DMS114 treated with DMSO at 0.1 percent for 48 hours (cell line): ENCODE measurements around the gene EXOSC10.
"Not testable (repeated sequence)": the region's sequence is repeated elsewhere in the genome, so short reads cannot be mapped to it uniquely, and the experiment has no call there.

Experiments
- DNase-seq: peaks from one replicate; lab custom pipeline; 2025; ENCODE audit not compliant: unreplicated experiment; lab: John Stamatoyannopoulos, UW

Gene EXOSC10

DNA sequence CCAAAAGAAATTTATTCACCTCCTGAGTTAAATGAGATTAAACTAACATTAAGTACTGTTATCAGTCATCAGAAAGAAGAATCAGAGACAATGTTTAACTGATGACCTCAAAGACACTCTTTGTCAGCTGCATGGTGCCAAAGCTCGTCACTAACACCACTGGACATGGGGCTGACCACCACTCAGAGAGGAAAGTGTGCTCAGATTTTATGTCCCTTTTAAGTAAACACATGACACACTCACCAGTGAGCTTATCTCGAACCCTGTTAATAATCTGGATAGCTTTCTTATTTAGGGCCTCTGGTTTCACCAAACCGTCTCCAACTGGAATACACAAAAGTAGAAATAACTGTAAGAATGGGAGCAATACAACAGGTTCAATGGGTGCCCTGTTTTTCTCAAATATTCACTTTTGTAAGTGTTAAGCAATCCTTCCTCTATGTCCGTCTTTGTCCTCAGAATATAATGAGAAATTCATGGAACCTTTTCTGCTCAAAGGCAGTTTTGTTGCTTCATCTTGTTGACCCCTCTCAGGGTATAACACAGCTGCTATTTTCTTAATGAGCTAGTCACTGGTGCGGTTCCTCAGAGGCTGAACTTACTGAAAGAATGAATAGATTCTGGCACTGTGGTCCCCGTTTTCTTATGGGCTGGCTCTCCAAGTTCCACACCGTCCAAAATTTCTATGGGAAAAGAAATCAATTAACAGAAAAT, 9.5 kb upstream of the EXOSC10 start:
- no peak for DNase-seq

DNA sequence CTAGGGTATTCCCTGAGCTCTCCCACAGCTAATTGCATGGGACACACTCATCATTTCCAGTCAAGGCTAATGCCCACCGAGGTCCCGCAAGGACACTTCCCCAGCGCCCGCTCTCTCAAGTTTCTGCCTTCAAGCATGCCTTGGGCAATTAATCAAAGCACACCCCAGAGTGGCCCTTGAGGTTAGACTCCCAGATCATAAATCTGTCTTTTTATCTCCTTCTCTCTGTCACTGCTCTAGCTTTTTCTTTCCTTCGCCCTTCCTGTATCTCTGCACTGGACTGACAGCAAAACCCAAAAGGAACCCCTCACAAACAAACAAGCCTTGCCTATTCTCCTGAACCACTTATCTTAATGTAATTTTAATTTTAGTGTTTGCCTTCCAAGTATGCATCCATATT, 7.9 kb upstream of the EXOSC10 start:
- DNase-seq: no peak

DNA sequence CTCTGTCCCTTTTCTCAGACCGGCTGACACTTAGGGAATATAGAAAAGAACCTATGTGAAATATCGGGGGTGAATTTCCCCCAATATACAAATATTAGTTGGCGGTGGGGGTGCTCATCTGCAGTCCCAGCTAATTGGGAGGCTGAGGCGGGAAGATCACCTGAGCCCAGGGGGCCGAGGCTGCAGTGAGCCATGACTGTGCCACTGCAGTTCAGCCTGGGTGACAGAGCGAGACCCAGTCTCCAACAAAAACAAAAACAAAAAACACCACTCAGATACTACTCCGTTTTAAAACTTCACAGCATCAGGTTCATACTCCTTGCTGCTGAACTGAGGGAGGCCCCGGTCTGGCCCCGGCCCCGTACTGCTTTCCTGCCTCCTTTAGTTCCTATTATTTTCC, 5.9 kb upstream of the EXOSC10 start:
- no peak for DNase-seq

DNA sequence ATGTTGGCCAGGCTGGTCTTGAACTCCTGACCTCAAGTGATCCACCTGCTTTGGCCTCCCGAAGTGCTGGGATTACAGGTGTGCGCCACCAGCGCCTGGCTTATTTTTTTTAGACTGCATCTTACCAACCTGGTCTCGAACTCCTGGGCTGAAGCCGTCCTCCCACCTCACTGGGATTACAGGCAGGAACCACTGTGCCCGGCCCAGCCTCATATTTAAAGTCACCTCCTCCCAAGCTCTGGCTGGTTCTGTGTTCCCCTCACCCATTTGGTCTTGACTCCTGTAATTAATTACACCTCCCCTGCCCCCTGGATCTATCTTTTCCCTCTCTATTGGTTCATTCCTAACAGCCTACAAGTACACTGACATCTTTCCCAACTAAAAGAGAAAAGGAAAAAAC, 1.7 kb upstream of the EXOSC10 start:
- DNase-seq: no peak

DNA sequence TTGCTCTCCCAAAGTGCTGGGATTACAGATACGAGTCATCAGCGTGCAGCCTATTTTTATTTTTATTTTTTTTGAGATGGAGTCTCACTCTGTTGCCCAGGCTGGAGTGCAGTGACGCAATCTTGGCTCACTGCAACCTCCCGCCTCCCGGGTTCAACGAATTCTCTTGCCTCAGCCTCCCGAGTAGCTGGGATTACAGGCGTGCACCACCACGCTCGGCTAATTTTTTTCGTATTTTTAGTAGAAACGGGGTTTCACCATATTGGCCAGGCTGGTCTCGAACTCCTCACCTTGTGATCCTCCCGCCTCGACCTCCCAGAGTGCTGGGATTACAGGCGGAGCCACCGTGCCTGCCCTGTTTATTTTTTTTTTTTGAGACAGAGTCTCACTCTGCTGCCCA, 1.1 kb upstream of the EXOSC10 start:
- DNase-seq: not testable (repeated sequence)

DNA sequence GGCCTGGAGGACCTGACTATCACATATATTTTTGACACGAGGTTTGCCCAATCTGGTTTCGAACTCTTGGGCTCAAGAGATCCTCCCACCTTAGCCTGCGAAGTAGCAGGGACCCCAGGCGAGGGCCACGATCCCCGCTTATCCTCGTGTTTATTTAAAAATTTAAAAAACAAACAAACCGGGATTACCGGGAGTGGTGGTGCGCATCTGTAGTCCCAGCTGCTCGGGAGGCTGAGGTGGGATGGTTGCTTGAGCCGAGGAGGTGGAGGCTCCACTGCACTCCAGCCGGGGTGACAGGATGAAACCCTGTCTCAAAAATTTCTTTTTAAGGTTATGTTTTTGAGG, 452 bp upstream of the EXOSC10 start:
- DNase-seq: no peak

DNA sequence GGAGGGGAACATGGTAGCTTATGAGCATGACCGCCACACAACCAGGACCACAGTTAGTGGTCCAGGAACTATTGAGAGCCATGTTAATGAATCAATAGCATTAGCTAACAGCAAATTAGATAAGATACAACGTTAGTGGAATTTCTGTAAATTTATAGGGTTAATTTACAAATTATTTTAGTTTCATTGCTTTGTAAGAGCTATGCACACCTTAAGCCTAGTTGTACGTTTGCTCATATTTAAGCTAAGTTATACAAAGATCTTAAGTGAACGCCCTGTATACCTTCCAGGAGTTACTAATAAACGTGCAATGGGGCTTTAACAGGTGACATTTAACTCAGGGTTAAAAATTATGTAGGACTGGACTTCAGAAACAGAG, 749 bp downstream of the EXOSC10 start:
- DNase-seq: no peak

DNA sequence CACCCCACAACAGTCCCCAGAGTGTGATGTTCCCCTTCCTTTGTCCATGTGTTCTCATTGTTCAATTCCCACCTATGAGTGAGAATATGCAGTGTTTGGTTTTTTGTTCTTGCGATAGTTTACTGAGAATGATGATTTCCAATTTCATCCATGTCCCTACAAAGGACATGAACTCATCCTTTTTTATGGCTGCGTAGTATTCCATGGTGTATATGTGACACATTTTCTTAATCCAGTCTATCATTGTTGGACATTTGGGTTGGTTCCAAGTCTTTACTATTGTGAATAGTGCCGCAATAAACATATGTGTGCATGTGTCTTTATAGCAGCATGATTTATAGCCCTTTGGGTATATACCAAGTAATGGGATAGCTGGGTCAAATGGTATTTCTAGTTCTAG, 15.9 kb downstream of the EXOSC10 start:
- not testable (repeated sequence) for DNase-seq

DNA sequence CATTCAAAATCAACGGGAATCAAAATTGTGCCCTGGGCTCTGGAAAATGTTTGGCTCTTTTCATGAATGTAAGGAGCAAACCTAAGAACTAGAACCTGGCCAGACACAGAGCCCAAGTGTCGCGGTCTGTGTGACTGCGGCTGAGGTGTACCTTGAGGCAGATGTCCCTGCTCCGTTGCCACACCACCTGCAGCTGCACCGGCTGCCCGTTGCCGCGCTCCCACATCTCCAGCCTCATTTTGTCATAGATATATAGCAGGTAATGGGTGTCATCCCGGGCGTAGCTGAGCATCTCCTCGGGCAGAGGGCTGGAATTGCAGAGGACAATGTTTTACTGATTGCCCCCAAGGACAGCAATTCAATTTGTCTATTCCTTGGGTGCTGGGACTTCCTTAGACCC, 18.7 kb downstream of the EXOSC10 start:
- DNase-seq: no peak

DNA sequence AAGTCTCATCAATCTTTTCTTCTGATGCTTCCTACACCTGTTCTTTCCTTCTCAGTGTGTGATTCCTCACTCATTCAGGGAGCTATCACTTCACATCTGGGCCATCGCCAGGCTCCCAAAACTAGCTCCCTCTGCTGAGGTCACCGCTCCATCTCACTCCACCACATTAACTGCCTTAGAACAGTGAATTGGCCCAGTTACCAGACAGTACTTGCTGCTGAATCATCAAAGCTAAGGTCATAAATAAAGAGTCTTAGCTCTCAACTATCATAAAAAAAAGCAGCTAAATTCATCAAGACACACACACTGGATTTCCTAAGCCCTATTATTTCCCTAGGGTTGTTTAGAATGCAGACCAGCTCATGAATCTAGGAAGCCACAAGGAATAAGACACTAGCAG, 21.0 kb downstream of the EXOSC10 start:
- DNase-seq: no peak

DNA sequence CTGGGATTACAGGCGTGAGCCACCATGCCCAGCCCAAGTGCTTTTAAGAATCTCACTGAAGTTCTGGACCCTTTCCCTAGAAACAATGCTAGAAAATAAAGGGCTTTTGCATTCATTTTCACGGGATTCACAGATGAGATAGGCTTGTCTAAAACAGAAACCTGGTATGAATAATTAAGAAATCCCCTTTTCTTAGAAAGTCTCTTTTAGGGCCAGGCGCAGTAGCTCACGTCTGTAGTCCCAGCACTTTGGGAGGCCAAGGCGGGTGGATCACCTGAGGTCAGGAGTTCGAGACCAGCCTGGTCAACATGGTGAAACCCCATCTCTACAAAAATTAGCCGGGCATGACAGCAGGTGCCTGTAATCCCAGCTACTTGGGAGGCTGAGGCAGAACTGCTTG, 26.3 kb downstream of the EXOSC10 start:
- not testable (repeated sequence) for DNase-seq

DNA sequence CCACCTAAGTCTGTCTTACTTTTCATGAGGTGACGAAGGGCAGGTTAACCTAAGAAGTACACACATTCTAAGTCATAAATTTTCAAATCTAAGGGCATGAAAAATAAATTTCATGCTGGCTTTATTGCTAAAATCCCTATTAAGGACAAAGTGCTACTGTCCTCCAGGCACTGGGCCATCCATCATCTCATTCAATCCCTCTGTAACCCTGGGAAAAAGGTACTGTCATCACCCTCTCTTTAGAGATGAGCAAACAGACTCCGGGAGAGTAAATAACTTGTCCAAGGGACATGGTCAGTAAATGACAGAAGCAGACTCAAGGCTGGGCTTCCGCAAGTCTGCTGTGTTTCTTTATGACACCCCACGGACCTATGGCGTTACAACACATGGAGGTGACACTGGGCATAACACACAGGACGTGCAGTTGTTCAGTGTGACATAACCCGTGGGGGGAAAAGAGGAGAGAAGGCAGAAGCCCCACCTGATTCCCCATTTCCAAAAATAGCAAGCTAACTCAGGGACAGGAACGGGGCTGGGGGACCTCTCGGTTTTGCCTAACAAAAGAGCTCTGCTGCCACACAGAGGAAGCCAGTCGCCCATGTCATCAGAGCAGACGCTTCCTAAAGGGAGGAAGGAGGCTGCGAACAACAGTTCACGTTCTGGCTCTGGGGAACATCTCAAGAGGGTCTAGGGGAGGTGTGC, 27.3 kb downstream of the EXOSC10 start:
- no peak for DNase-seq

DNA sequence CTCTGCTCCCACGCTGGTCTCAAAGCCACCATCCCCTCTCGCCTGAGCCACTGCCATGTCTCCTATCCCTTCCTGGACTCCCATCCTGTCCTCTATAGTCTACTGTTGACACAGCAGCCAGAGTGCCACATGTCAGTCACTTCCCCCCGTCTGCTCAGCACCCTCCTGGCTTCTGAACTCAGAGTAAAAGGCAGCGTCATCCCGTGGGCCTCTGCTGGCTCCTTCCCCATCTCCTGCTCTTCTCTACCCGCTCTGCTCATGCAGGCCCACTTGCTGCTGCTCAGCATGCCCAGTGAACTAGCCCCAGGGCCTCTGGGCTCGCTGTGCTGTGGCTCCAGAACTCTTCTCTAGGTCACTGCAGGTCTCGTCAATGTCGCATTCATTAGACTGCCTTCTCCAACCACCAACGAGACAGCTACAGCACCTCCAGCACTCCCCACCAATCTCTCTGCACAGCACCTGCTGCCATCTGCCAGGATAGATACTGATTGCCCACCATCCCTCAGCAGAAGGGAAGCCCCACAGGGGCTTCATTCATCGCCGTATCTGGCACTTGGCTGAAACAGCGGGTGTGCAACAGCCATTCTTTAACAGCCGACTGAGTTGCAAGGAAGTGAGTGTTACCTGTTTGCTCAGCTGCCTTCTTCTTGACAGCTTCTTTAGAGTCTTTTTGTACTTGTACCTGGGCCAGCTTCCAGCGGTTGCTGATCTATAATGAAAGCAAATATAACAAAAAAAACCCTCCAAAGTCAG, 28.0 kb downstream of the EXOSC10 start:
- DNase-seq: no peak

DNA sequence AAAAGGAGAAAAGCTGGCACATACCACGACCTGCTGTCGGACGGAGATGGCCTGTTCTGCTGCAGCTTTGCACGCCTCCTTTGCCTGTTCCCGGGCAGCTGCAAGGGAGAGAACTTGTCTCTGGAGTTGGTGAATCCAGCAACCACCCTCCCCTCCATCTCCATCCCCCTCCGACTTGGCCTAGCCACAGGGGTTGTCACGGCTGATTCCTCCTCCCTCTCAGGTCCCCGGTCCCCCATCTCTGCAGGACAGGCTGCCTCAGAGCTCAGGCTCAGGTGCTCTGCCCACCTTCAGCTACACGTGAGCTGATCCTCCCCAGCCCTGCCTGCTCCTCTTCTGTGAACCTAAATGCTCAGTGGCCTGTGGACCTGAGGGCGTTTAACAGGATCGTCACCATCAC, 28.8 kb downstream of the EXOSC10 start:
- no peak for DNase-seq

DNA sequence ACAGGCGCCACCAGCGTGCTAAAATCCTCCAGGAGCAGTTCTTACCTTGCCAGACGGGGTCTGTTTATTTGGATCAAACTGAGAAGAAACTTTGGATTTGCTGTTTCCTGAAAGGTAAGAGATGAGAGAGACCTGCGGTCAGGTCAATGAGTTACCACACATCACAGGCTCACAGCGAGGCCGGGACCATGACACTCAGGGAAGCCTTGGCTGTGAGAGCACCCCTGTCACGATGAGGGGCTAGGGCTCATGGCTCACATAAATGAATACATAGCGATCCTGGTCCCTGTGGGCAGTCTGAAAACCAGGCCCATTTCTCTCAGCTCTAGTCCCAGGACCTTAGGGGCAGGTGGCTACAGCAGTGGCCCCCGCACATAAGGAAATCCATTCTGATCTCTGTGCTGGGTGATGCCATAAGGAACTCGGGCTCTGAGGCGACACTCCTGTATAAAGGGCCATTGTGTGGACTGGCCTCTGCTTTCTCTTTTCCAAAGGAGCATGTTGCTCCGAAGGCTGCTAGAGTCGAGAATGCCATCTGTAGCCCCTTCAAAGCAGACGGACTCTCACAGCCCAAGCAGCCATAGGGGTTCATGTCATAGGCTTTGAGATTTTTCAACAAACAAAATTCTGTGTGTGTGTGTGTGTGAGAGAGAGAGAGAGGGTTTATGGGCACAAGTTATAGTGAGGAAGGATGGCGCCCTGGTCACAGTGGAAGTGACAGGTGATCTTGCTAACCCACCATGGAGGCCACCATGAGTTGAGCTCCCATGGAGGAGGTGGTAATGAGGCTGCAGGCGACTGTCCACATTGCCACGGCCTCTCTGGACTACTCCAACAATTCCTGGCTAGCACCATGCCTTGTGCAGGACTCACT, 30.8 kb downstream of the EXOSC10 start:
- DNase-seq: no peak

DNA sequence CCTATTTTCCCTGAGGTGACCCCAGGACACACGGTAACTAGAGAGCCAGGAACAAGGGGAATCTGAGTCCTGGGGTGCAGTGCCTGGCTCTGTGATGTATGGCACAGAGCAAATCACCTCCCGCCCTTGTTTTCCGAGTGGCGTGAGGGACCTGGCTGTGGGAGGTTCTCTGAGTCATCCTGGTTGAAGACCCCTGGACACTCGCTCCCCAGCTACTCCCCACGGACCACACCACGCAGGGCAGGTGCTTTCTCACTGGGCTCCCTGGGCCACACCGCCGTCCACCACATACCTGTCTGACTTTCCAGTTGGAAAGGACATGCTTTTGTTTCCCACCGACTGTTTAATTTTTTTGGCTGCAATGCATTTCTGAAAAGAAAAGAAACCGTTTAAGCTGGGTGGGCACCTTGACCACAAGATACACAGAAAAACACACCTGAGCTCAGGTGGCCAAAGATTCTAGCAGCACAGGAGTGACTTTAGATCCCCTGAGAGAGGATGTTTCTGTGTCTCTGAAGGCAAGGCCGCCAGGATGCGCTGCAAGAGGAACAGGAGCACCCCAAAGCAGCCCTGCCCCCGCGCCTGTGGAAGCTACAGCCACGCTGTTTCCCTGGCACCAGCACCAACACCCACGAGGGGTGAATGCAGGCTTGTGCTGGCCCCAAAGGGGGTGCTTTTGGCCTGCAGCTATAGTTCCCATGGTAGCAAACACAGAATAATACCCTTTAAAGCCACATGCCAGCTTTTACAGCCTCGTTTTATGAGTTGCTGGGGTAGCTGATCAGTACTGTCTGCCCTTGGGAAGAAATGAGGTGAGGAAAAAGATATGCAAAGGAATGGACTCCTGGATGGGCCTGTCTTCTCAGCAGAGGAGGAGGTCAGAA, 31.7 kb downstream of the EXOSC10 start:
- no peak for DNase-seq

DNA sequence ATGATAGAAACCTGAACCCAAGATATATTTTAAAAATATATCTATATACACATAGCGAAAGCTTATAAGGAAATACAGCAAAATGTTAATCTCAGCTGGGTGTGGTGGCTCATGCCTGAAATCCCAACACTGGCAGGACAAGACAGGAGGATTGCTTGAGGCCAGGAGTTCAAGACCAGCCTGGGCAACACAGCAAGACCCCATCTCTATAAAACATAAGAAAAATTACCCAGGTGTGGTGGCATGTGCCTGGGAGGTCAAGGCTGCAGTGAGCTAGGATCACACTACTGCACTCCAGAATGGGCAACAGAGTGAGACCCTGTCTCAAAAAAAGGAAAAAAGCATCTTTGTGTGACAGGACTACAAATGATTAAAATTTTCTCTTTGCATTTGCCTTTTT, 33.9 kb downstream of the EXOSC10 start:
- no peak for DNase-seq

DNA sequence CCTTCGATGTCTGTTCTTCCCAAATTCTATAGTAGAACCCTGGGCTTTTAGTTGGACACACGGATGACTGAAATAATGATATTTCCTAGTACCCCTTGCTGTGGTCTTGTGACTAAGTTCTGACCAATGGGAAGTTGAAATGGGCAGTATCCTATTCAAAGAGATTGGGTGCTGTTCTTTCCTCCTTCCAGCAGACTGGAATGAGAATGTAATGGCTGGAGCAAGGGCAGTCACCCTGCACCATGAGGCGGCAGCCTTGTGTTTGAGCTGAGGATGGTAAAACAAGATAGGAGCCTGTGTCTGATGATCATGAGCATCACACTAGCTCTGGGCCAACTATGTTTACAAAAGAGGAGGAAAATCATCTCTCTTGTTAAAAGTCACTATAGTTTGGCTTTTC, 34.7 kb downstream of the EXOSC10 start:
- DNase-seq: no peak

DNA sequence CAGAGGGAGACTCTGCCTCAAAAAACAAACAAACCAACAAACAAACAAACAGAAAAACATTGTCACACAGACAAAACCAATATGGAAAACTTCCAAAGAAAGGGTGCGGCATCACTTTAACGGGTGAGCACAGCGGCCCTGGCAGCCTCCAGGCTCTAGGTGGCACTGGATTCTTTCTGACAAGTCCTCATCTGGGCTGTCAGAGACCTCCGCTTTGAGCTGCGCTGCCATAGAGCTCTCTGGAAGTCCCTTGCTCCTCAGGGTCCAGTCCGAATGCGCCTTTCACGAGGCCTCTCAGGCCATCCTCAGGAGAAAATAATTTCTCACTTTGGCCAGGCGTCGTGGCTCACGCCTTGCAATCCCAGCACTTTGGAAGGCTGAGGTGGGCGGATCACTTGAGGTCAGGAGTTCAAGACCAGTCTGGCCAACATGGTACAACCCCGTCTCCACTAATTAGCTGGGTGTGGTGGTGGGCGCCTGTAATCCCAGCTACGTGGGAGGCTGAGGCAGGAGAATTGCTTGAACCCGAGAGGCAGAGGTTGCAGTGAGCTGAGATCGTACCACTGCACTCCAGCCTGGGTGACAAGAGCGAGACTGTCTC, 35.6 kb downstream of the EXOSC10 start:
- DNase-seq: not testable (repeated sequence)

DNA sequence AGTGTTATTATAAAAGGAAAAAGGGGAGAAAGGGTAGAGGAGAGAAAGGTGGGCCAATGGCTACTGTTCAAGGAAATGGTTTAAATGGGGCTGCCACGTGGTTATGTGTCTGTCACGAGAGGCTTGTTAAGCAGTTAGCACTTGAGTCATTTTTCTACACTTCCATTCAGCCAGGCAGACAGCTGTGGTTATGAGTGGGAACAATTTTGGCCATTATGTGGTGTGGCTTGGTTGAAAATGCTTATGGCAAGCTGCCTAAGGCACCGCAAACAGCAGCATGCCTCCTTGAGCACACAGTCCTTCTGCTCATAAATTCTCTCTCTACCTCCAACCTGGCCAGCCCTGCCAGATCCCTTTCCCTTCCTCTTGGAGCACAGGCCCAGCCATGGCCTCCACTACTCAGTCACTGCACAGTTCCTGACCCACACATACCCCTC, 36.7 kb downstream of the EXOSC10 start:
- no peak for DNase-seq
